Activated naive CD8-positive, alpha-beta T cell treated with anti-CD3 and anti-CD28 coated beads for 36 hours (primary cell): ENCODE data around the gene ADPRHL1. TPM values are rescaled to one million over a fixed set of nuclear protein-coding genes. Genes with fewer than 3 reads are reported as not detected.
"Not testable (repeated sequence)": the region's sequence is repeated elsewhere in the genome, so short reads cannot be mapped to it uniquely, and the experiment has no call there.

ENCODE experiments used
- DNase-seq: peaks from one replicate; pipeline ENCODE4 v3.0.0; 2021
- H3K27ac Mint-ChIP-seq: one replicate; pipeline ENCODE4 v1.8.0; 2022; ENCODE audit warnings: mild to moderate bottlenecking, moderate library complexity, mixed read lengths
- H3K27me3 Mint-ChIP-seq: one replicate; pipeline ENCODE4 v1.8.0; 2022; ENCODE audit warnings: mild to moderate bottlenecking, mixed read lengths
- H3K36me3 Mint-ChIP-seq: one replicate; pipeline ENCODE4 v1.8.0; 2021; ENCODE audit warnings: mild to moderate bottlenecking, mixed read lengths
- H3K4me1 Mint-ChIP-seq: one replicate; pipeline ENCODE4 v1.8.0; 2021; ENCODE audit warnings: mixed read lengths
- H3K4me3 Mint-ChIP-seq: one replicate; pipeline ENCODE4 v1.8.0; 2022; ENCODE audit warnings: mild to moderate bottlenecking, moderate library complexity, mixed read lengths
- H3K9me3 Mint-ChIP-seq: one replicate; pipeline ENCODE4 v1.8.0; 2022; ENCODE audit warnings: mixed read lengths
- total RNA-seq, 2 experiments: library from RNA; stranded (reverse); gene quantifications; one replicate each; pipeline ENCODE4 v1.2.3, GENCODE V29; 2021

Gene ADPRHL1
- total RNA-seq, 2 experiments from 2014 or later = 0.44 to 0.56 TPM

DNA sequence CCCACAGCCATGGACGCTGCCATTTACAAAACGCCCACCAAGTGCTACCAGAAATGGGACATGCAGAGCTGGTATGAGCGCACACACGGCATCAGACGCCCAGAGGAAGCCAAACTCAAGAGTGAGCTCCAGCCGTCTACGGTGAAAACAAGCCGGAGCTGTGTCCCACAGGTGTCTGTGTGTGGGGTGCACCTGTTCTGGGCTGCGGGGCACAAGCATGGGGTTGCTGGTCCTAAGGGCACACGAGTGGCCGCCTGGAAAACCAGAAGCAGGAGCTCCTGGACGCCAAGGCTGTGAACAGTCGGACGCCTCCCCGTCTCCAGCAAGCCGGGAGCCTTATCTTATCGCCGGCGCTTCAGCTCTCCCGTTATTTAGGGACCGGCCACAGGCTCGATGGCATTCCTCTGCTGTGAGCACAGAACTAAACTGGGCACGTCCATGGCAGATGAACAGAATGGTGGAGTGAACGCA is 1.3 kb downstream of the ADPRHL1 start:
- Mint-ChIP-seq H3K9me3 (no peaks in the 10 kb centered on the region), H3K4me1 (no peaks in the 10 kb centered on the region), H3K27me3 (no peaks in the 10 kb centered on the region), H3K27ac (no peak overlapping the region), H3K36me3 (peaks cover 4% of the 10 kb centered on the region), H3K4me3 (no peak overlapping the region)
- no peak for DNase-seq

DNA sequence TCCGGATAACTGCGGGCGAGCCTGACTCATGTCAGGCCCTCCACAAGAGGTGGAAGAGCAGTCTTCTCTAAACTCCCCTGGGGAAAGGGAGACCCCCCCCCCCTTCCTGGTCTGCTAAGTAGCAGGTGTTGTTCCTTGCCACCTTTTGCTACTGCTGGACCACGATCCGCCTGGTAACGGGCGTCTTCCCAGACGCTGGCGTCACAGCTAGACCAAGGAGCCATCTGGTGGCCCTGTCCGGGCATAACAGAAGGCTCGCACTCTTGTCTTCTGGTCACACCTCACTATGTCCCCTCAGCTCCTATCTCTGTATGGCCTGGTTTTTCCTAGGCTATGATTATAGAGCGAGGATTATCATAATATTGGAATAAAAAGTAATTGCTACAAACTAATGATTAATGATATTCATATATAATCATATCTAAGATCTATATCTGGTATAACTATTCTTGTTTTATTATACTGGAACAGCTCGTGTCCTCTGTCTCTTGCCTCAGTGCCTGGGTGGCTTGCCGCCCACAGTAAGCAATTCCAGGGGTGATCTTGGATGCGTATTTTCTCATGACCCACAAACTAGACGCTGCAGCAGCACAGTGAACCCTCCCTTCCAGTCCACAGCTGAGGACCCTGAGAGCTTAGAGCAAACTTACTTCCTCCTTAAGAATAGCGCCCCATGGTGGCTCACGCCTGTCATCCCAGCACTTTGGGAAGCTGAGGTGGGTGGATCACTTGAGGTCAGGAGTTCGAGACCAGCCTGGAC is 2.2 kb downstream of the ADPRHL1 start:
- H3K27ac Mint-ChIP-seq, H3K36me3 Mint-ChIP-seq, DNase-seq, H3K27me3 Mint-ChIP-seq, H3K9me3 Mint-ChIP-seq, H3K4me3 Mint-ChIP-seq, H3K4me1 Mint-ChIP-seq: not testable (repeated sequence)

DNA sequence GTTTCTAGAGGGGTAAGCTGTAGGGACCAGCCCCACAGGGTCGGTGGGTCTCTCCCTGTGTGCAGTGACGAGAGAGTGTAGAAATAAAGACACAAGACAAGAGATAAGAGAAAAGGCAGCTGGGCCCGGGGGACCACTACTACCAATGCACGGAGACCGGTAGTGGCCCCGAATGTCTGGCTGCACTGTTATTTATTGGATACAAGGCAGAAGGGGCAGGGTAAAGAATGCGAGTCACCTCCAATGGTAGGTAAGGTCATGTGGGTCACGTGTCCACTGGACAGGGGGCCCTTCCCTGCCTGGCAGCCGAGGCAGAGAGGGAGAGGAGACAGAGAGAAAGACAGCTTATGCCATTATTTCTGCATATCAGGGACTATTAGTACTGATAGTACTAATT is 2.9 kb downstream of the ADPRHL1 start:
- H3K27me3 Mint-ChIP-seq, H3K4me1 Mint-ChIP-seq, H3K36me3 Mint-ChIP-seq, DNase-seq, H3K9me3 Mint-ChIP-seq, H3K27ac Mint-ChIP-seq, H3K4me3 Mint-ChIP-seq: not testable (repeated sequence)

DNA sequence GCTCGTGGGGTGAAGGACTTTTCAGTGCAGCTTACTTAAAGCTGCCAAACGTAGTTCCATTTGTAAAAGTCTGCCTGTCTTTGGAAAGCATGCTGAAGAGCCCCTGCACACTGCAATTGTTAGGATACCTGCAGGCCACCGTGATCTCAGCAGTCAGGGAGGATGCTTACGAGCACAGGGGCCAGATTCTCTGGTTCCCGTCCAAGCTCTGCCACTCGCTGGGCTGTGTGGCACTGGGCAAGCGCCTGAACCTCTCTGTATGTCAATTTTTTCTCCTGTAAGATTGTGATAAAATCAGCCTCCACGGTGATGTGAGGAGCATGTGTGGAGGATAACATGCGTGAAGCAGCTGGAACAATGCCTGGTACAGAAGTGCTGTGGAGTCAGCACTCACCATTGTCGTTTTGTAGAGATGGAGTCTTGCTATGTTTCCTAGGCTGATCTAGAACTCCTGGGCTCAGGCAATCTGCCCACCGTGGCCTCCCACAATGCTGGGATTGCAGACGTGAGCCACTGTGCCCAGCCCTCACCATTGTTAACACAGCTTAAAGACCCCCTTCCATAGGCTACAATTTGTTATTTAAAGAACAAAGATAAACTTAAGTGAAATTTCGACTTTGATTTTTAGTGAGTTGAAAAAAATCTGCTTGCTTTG is 3.5 kb downstream of the ADPRHL1 start:
- no peaks in the 10 kb centered on the region for H3K27me3 Mint-ChIP-seq
- peaks cover 4% of the 10 kb centered on the region for H3K36me3 Mint-ChIP-seq
- no peak for DNase-seq
- H3K4me3 Mint-ChIP-seq = peak overlapping the region; percentile 22
- no peaks in the 10 kb centered on the region for H3K9me3 Mint-ChIP-seq
- no peak overlapping the region for H3K27ac Mint-ChIP-seq
- no peaks in the 10 kb centered on the region for H3K4me1 Mint-ChIP-seq

DNA sequence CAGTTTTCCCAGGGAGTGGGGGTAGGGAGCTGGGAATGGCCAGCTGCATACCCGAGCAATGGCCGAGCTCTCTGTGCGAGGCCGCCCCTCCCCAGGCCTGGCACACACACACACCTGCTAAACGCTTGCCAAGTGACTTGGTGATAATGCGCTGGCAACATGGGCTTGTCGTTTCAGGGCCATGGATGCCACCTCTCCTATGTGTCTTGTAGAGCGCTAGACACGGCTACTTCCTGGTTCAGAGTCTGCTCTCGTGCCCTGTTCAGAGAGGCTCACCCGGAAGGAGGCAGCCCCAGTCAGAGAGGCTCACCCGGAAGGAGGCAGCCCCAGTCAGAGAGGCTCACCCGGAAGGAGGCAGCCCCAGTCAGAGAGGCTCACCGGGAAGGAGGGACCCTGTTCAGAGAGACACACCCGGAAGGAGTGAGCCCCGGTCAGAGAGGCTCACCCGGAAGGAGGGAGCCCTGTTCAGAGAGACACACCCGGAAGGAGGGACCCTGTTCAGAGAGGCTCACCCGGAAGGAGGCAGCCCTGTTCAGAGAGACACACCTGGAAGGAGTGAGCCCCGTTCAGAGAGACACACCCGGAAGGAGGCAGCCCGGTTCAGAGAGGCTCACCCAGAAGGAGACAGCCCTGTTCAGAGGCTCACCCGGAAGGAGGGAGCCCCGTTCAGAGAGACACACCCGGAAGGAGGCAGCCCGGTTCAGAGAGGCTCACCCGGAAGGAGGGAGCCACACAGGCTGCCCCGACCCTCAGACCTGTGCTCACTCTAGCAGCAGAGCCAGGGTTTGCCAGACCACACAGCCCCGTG is 4.2 kb downstream of the ADPRHL1 start:
- H3K27ac Mint-ChIP-seq = peak overlapping the region; percentile 34
- H3K4me1 Mint-ChIP-seq = no peaks in the 10 kb centered on the region
- H3K36me3 Mint-ChIP-seq = peaks cover 4% of the 10 kb centered on the region
- no peak for DNase-seq
- peak overlapping the region; percentile 22 for H3K4me3 Mint-ChIP-seq
- H3K27me3 Mint-ChIP-seq = no peaks in the 10 kb centered on the region
- no peaks in the 10 kb centered on the region for H3K9me3 Mint-ChIP-seq

GRCh38 chr13:113448545-113448884 is 4.8 kb downstream of the ADPRHL1 start:
- Mint-ChIP-seq H3K9me3 (no peaks in the 10 kb centered on the region), H3K4me1 (no peaks in the 10 kb centered on the region), H3K36me3 (peaks cover 4% of the 10 kb centered on the region), H3K27me3 (no peaks in the 10 kb centered on the region), H3K27ac (no peak overlapping the region), H3K4me3 (peak overlapping the region; percentile 22)
- DNase-seq = no peak

GRCh38 chr13:113447596-113447995 is 5.7 kb downstream of the ADPRHL1 start:
- Mint-ChIP-seq H3K4me3 (no peak overlapping the region), H3K9me3 (no peaks in the 10 kb centered on the region), H3K27ac (no peak overlapping the region), H3K36me3 (peaks cover 7% of the 10 kb centered on the region), H3K4me1 (no peaks in the 10 kb centered on the region), H3K27me3 (no peaks in the 10 kb centered on the region)
- DNase-seq = no peak

GRCh38 chr13:113446488-113446854 is 6.8 kb downstream of the ADPRHL1 start:
- Mint-ChIP-seq H3K4me3 (no peak overlapping the region), H3K36me3 (peaks cover 10% of the 10 kb centered on the region), H3K27me3 (no peaks in the 10 kb centered on the region), H3K4me1 (no peaks in the 10 kb centered on the region), H3K9me3 (no peaks in the 10 kb centered on the region), H3K27ac (no peak overlapping the region)
- no peak for DNase-seq

- Mint-ChIP-seq H3K27ac (no peak overlapping the region), H3K27me3 (no peaks in the 10 kb centered on the region), H3K36me3 (peaks cover 10% of the 10 kb centered on the region), H3K4me3 (no peak overlapping the region), H3K9me3 (no peaks in the 10 kb centered on the region), H3K4me1 (no peaks in the 10 kb centered on the region)
- no peak for DNase-seq
Observed at GRCh38 chr13:113445791-113446487, 7.3 kb downstream of the ADPRHL1 start.

DNA sequence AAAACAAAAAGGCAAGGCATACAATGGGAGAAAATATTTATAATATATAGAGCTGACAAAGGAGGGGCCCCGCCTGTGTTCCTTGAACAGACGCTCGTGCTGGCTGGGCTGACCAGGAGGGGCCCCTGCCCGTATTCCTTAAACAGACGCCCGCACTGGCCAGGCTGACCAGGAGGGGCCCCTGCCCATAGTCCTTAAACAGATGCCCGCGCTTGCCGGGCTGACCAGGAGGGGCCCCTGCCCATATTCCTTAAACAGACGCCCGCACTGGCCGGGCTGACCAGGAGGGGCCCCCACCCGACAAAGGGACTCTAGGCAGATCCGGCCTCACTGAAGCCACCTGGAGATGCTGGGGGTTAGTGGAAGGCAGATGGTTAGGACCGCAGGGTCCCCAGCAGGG is 9.3 kb downstream of the ADPRHL1 start:
- no peaks in the 10 kb centered on the region for H3K4me1 Mint-ChIP-seq
- DNase-seq = no peak
- H3K27ac Mint-ChIP-seq = no peak overlapping the region
- H3K9me3 Mint-ChIP-seq = no peaks in the 10 kb centered on the region
- H3K27me3 Mint-ChIP-seq = no peaks in the 10 kb centered on the region
- H3K36me3 Mint-ChIP-seq = peaks cover 10% of the 10 kb centered on the region
- no peak overlapping the region for H3K4me3 Mint-ChIP-seq

DNA sequence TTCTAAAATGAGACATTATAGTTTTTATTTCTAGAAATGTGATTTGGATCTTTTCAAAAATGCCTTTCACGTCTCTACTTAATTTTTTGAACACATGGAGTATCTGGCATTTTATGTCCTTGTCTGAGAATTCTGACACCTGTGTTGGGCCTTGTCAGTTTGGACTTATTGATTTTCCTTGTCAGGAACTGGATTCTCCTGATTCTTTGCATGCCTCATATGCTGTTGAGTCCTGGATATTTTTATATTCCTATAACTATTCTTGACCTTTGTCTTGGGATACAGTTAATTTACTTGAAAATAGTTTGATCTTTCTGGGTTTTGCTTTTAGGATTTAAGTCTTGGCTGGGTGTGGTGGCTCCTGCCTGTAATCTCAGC is 10.3 kb downstream of the ADPRHL1 start:
- no peak overlapping the region for H3K4me3 Mint-ChIP-seq
- H3K9me3 Mint-ChIP-seq = no peaks in the 10 kb centered on the region
- H3K36me3 Mint-ChIP-seq = peaks cover 8% of the 10 kb centered on the region
- H3K4me1 Mint-ChIP-seq = no peaks in the 10 kb centered on the region
- no peak for DNase-seq
- no peak overlapping the region for H3K27ac Mint-ChIP-seq
- H3K27me3 Mint-ChIP-seq = no peaks in the 10 kb centered on the region

DNA sequence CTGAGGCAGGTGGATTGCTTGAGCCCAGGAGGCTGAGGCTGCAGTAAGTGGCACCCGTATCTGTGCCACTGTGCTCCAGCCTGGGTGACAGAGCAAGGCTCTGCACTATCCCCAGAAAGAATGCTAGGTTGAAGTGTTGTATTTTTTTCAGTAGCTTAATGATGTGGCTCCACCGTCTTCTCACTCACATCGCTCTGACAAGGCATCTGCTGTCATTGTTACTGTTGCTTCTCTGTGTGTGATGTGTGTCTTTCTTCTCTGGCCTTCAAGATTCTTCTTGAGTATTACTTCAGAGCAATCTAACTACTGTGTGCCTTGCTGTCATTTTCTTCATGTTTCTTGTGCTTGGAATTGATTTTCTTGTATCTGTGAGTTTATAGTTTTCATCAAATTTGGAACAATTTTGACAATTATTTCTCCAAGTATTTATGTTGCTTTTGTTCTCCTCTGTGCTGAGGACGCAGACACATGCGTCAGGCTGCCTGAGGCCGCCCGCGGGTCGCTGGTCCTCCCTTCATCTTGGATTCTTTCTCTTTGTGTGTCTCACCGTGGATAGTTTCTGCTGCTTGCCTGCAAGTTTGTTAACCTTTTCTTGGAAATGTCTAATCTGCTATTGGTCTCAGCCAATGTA is 10.8 kb downstream of the ADPRHL1 start:
- no peaks in the 10 kb centered on the region for H3K4me1 Mint-ChIP-seq
- no peak overlapping the region for H3K27ac Mint-ChIP-seq
- H3K4me3 Mint-ChIP-seq = no peak overlapping the region
- no peaks in the 10 kb centered on the region for H3K9me3 Mint-ChIP-seq
- no peaks in the 10 kb centered on the region for H3K27me3 Mint-ChIP-seq
- DNase-seq = no peak
- H3K36me3 Mint-ChIP-seq = peaks cover 8% of the 10 kb centered on the region

GRCh38 chr13:113441661-113442060 is 11.6 kb downstream of the ADPRHL1 start:
- no peak overlapping the region for H3K27ac Mint-ChIP-seq

GRCh38 chr13:113437408-113438010 is 15.8 kb downstream of the ADPRHL1 start:
- Mint-ChIP-seq H3K4me3 (no peak overlapping the region), H3K36me3 (peaks cover 6% of the 10 kb centered on the region), H3K9me3 (no peaks in the 10 kb centered on the region), H3K27ac (no peak overlapping the region), H3K27me3 (no peaks in the 10 kb centered on the region), H3K4me1 (no peaks in the 10 kb centered on the region)
- no peak for DNase-seq

More at GRCh38 chr13:113441661-113442060, 11.6 kb downstream of the ADPRHL1 start:
- Mint-ChIP-seq H3K27me3 (no peaks in the 10 kb centered on the region), H3K4me3 (no peak overlapping the region), H3K4me1 (no peaks in the 10 kb centered on the region), H3K36me3 (peaks cover 8% of the 10 kb centered on the region), H3K9me3 (no peaks in the 10 kb centered on the region)
- DNase-seq = no peak
